ENCODE measurements around the gene TCF12.

- TF ChIP-seq ZNF274 (IDR thresholded peaks at IDR 0.05; ENCODE audit: low read depth, low read length) (no peak), YY1 (IDR thresholded peaks at IDR 0.05; ENCODE audit: insufficient read depth, insufficient read length) (no peak), SUZ12 (IDR thresholded peaks at IDR 0.05; ENCODE audit: extremely low read depth, insufficient read depth, insufficient read length) (no peak)
Observed at GRCh38 chr15:57253500-57253899, 335.1 kb downstream of the TCF12 start.
